NOMO-1 (cell line): ENCODE results near the gene CASQ1.

Source experiments
- DNase-seq, 2 experiments: peaks; one replicate each; lab custom pipeline; 2025; ENCODE audit not compliant: unreplicated experiment in 2 of 2; lab: John Stamatoyannopoulos, UW

Gene CASQ1

DNA sequence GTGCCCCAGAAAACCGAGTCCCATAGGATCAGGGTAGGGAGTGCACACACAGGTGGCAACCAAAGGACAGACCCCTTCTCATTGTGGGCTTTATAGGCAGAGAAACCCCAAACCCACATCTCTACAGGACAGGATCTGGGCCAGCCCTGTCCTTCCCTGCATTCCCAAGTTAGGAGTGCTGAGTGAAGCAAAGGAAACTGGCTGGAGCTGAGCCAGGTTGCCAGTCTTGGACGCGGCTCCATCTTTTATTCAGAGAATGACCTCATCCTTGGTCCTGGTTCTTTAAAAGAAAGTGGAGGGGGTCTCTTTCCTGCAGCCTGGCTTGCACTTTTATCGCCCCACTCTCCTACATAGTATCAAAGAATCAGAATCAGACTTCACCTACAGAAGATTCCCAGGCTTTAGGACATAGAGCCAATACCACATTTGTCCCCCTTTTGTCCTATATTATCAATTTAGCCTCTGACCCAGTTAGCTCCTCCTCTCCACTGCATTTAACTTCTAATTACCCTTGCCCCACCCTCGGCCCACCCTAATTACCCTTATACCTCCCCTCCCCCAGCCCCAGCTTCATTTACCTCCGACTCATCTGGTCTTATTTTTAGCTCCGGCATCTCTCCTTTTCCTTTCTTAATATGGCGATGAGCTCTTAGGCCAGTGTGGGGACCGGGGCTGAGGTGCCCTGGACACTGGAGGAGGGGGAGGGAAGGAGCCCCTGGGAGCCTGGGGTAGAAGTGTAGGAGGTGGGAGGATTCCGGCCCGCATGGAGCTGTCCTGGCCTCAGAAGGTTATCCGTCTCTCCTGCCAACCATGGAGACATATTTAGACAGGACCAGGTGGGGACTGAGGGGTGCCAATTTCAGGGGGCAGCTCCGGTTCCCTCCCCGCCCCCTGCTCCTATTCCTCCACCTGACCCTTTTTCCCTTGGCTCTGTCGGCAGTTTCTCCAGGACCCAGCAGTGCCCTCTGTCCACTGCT is at the start of gene CASQ1:
Gene CASQ1 (plus strand): TSS at position 927 of the 977 bp plus-strand sequence. CDS start 177 bp downstream, outside the sequence.
- DNase-seq, result no peak

- peak; percentile 79 to 86 for DNase-seq
Observed at GRCh38 chr1:160143695-160144094, 46.7 kb upstream of the CASQ1 start.

DNA sequence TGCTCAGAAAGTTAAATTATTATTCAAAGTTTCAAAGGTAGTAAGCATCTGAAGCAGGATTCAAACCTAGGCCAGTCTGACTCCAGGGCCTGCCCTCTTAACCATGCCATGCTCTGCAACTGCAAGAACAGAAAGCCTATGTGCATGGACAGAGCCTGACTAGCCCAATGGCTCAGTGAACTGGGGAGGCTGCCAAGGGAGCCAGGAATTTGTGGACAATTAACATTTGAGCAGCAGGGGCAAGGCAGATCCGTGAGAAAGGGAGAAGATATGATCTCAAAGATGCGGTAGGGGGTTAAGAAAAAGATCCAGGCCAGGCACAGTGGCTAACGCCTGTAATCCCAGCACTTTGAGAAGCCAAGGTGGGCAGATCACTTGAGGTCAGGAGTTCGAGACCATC is 45.5 kb upstream of the CASQ1 start:
- DNase-seq, result no peak

DNA sequence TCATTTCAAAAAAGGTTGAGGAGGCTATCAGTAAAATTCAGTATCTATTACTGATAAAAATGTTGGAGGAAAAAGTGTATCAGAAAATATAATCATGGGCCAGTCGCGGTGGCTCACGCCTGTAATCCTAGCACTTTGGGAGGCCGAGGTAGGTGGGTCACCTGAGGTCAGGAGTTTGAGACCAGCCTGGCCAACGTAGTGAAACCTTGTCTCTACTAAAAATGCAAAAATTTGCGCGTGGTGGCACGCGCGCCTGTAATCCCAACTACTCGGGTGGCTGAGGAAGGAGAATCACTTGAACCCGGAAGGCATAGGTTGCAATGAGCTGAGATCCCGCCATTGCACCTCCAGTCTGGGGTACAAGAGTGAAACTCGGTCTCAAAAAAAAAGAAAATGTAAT is 44.3 kb upstream of the CASQ1 start:
- DNase-seq, result no peak

DNA sequence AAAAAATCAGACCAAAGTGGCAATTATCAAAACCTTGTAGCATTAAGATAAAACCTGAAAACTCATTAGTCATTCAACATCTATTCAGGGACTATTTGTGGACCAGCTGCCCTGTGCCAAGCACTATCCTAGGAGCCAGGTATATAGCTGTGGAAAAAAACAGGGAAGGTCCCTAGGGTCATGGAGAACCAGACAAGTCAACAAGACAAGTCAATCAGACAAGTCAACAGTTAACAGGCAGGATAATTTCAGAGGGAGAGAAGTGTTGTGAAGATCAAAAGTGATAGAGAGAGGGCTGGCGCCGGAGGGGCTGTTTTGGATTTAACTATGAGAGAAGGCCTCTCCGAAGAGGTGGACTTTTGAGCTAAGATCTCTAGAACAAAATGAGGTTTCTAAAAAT is 42.3 kb upstream of the CASQ1 start:
- no peak for DNase-seq

DNA sequence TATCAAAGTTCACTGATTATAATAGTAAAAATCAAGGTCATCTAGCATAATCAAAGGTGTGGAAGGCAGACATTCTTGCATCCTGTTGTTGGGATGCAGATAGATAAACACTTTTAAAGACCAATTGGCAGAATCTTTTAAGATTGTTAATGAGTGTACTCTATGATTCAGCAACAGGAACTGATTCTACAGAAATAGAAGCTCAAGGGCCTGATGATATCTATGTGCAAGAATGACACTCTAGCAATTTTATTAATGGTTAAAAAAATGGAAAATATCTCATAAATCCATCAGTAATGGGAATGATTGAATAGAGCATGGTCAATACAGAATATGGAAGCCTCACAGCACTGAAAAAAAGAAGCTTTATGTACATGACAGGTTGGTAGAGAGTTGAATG is 41.1 kb upstream of the CASQ1 start:
- peak in 1 of 2 experiments; percentile 23 for DNase-seq

- DNase-seq, result no peak
Observed at GRCh38 chr1:160149716-160150115, 40.7 kb upstream of the CASQ1 start.

GRCh38 chr1:160151303-160151702 is 39.1 kb upstream of the CASQ1 start, which contains the start of gene ATP1A4:
Gene ATP1A4, plus strand, starts transcription at chr1:160151603. Its CDS starts 438 bp downstream, at chr1:160152041.
- no peak for DNase-seq

- DNase-seq, result peak in 1 of 2 experiments; percentile 13
Observed at GRCh38 chr1:160154790-160155189, 35.6 kb upstream of the CASQ1 start.

DNA sequence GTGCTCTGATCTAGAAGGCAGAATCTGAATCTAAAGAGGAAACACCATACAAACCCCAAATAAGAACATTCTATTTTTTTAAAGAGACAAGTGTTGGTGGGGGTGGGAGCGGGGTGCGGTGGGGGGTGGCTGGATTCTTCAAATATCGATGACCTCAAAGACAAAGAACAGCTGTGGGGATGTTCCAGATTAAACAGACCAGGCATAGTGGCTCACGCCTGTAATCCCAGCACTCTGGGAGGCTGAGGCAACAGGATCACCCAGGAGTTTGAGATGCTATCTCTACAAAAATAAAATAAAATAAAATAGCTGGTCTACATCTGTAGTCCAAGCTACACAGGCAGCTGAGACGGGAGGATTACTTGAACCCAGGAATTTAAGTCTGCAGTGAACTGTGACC is 34.0 kb upstream of the CASQ1 start:
- no peak for DNase-seq

GRCh38 chr1:160157174-160157573 is 33.2 kb upstream of the CASQ1 start:
- no peak for DNase-seq

DNA sequence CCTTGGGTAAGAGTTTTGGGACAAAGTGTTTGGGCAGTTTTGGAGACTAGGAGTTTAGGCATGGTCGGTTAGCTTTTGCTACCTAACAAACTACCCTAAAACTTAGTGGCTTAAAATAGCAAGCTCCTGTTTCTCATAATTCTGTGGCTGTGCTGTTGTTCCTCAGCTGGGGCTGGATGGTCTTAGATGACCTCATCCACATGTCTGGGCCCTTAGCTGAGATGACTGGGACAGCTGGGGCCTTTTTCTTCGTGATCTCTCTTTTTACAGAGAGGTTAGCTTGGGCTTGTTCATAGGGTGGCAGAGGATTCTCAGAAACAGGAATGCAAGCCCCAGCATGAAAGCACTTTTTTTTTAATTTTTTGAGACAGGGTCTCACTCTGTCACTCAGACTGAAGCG is 32.3 kb upstream of the CASQ1 start:
- no peak for DNase-seq

DNA sequence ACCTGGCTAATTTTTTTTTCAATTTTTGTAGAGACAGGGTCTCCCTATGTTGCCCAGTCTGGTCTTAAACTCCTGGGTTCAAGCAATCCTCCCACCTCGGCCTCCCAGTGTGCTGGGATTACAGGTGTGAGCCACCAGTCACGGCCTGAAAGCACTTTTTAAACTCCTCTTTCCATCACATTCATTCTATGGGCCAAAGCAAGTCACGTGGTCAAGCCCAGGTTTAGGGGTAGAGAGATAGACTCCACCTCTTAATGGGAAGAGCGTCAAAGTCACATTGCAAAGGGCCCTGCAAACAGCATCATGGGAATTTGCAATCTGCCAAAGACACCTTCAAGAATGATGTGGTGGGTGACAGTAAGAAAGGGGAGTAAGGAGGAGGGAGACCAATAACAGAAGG is 31.8 kb upstream of the CASQ1 start:
- DNase-seq, result no peak

DNA sequence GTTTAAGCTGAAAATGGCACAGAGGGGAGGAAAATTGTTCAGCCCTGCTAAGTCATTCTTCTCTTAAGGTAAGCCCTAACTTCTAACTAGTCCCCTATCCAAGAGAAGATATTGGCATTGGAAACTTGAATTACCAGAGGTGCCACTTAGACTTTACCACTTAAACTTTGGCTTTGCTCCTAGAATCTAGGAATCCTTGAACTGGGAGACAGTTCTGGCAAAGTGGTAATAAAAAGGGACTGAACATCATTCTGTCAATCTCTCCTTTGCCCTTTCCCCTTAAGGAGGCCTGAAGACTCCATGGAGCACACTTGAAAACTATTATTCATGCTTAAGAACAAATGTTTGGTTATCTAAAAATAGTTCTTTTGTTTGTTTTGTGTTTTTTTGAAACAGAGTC is 30.5 kb upstream of the CASQ1 start:
- no peak for DNase-seq

GRCh38 chr1:160161965-160162705 is 28.2 kb upstream of the CASQ1 start:
- peak in 1 of 2 experiments; percentile 4 for DNase-seq

- DNase-seq, result peak in 1 of 2 experiments; percentile 15
Observed at GRCh38 chr1:160162931-160163330, 27.4 kb upstream of the CASQ1 start.

DNA sequence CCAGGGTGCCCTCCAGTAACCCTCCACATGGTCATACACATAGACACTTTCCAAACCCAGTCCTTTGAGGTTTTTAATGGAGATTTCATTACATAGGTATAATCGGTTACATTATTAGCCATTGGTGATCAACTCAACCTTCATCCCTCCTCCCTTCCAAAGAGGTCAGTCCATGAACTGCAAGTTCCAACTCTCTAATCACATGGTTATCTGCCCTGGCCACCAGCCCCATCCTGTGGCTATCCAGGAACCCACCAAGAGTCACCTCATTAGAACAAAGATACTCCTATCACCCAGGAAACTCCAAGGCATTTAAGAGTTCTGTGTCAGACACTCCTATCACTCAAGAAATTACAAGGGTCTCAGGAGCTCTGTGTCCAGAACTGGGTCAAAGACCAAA is 26.8 kb upstream of the CASQ1 start:
- DNase-seq, result no peak

GRCh38 chr1:160164121-160164520 is 26.3 kb upstream of the CASQ1 start:
- DNase-seq, result no peak

- DNase-seq, result peak in 1 of 2 experiments; percentile 68
Observed at GRCh38 chr1:160166166-160166868, 24.1 kb upstream of the CASQ1 start.

GRCh38 chr1:160167056-160167455 is 23.3 kb upstream of the CASQ1 start:
- no peak for DNase-seq

- DNase-seq, result no peak
Observed at GRCh38 chr1:160167580-160167979, 22.8 kb upstream of the CASQ1 start.
